CD4-positive, CD25-positive, alpha-beta regulatory T cell (primary cell): ENCODE data around the gene COX10. TPM values are rescaled to one million over a fixed set of nuclear protein-coding genes. Genes with fewer than 3 reads are reported as not detected.
A peak's percentile ranks its signal among the peaks of the same experiment; 100 is the strongest.
"Not testable (repeated sequence)": the region's sequence is repeated elsewhere in the genome, so short reads cannot be mapped to it uniquely, and the experiment has no call there.

Experiments used
- ATAC-seq, 2 donors: fragments of 150-1000 bp; cut with Tn5 transposase; one replicate each; pipeline ENCODE4 v1.10.0; 2021; ENCODE audit warnings: low read depth in 2 of 2, moderate number of reproducible peaks in 2 of 2, moderate library complexity in 1 of 2
- DNase-seq, 3 donors: peaks; one replicate each; pipeline versions ENCODE4 v3.0.0 to v3.0.0-alpha.2; 2012 to 2022; ENCODE audit warnings: mixed read lengths in 1 of 3
- H3K27ac ChIP-seq: one replicate; pipeline ENCODE4 v1.7.0; 2013; ENCODE audit warnings: mild to moderate bottlenecking, low read length; ENCODE audit not compliant: insufficient read depth, poor library complexity, severe bottlenecking
- H3K27me3 ChIP-seq: one replicate; pipeline ENCODE4 v1.7.0; 2013; ENCODE audit warnings: low read length; ENCODE audit not compliant: control insufficient read depth, insufficient read depth
- H3K36me3 ChIP-seq: one replicate; pipeline ENCODE4 v1.7.0; 2013; ENCODE audit warnings: mild to moderate bottlenecking, low read length, moderate library complexity; ENCODE audit not compliant: control insufficient read depth, insufficient read depth
- H3K4me1 ChIP-seq: 2 replicates; pipeline ENCODE4 v1.7.0; 2013; ENCODE audit warnings: mild to moderate bottlenecking, low read length; ENCODE audit not compliant: insufficient read depth, control insufficient read depth, poor library complexity, severe bottlenecking
- H3K4me3 ChIP-seq: one replicate; pipeline ENCODE4 v1.7.0; 2013; ENCODE audit warnings: low read depth, mild to moderate bottlenecking, low read length, moderate library complexity
- H3K9me3 ChIP-seq, 2 experiments: 1 replicate in 1 of 2; 2 replicates in 1 of 2; pipeline ENCODE4 v1.7.0; 2013; ENCODE audit warnings: low read length in 2 of 2, mild to moderate bottlenecking in 1 of 2, moderate library complexity in 1 of 2; ENCODE audit not compliant: control insufficient read depth in 2 of 2
- H3K27ac Mint-ChIP-seq, 3 donors: one replicate each; pipeline ENCODE4 v1.8.0; 2020 to 2022; ENCODE audit warnings: mild to moderate bottlenecking in 3 of 3, mixed read lengths in 3 of 3, moderate library complexity in 2 of 3
- H3K27me3 Mint-ChIP-seq: one replicate; pipeline ENCODE4 v1.8.0; 2022; ENCODE audit warnings: mild to moderate bottlenecking, mixed read lengths
- H3K36me3 Mint-ChIP-seq: one replicate; pipeline ENCODE4 v1.8.0; 2020; ENCODE audit warnings: mixed read lengths
- H3K4me1 Mint-ChIP-seq, 4 donors: one replicate each; pipeline ENCODE4 v1.8.0; 2020 to 2022; ENCODE audit warnings: mixed read lengths in 4 of 4, mild to moderate bottlenecking in 1 of 4
- H3K4me3 Mint-ChIP-seq, 4 donors: one replicate each; pipeline ENCODE4 v1.8.0; 2020 to 2022; ENCODE audit warnings: mild to moderate bottlenecking in 4 of 4, mixed read lengths in 4 of 4, moderate library complexity in 3 of 4
- H3K9me3 Mint-ChIP-seq, 7 donors: one replicate each; pipeline ENCODE4 v1.8.0; 2020 to 2022; ENCODE audit warnings: mixed read lengths in 7 of 7, mild to moderate bottlenecking in 3 of 7, moderate library complexity in 2 of 7
- polyA plus RNA-seq, 4 donors: library from polyadenylated mRNA; unstranded; fragments of 300-500 nt; fragmentation: Illumina TruSeq; gene quantifications; one replicate each; pipeline ENCODE4 v1.2.3, GENCODE V29; 2021
- total RNA-seq: library from RNA; stranded (reverse); gene quantifications from one replicate; pipeline ENCODE4 v1.2.3, GENCODE V29; 2022

The COX10 gene
- total and polyA plus RNA-seq, 5 donors from 2014 or later = 21.6 to 32.5 (median 27.3) TPM

GRCh38 chr17:14192039-14192438 is 122.7 kb downstream of the COX10 start:
- not testable (repeated sequence) for DNase-seq, H3K36me3 Mint-ChIP-seq, H3K9me3 ChIP-seq, H3K36me3 ChIP-seq, H3K4me3 ChIP-seq, H3K27me3 Mint-ChIP-seq, H3K9me3 Mint-ChIP-seq, H3K27me3 ChIP-seq, ATAC-seq
- Mint-ChIP-seq H3K4me3 (peak overlapping the region in 3 of 4 donors; percentile 29 to 64 (median 63)), H3K4me1 (peaks cover 23 to 74% (median 49%) of the 10 kb centered on the region in 4 donors), H3K27ac (peak overlapping the region; percentile 84 to 93 (median 90))
- H3K27ac ChIP-seq = peak overlapping the region; percentile 47
- H3K4me1 ChIP-seq = peaks cover 60% of the 10 kb centered on the region

GRCh38 chr17:14192636-14193344 is 123.5 kb downstream of the COX10 start:
- Histone ChIP-seq H3K4me3 (peak overlapping the region; percentile 51), H3K27ac (peak overlapping the region; percentile 47), H3K4me1 (peaks cover 67% of the 10 kb centered on the region)
- H3K9me3 Mint-ChIP-seq, H3K36me3 Mint-ChIP-seq, H3K9me3 ChIP-seq, H3K36me3 ChIP-seq, H3K27me3 ChIP-seq, H3K27me3 Mint-ChIP-seq: not testable (repeated sequence)
- H3K4me3 Mint-ChIP-seq = peak overlapping the region; percentile 68 to 83 (median 74)
- ATAC-seq (peak; percentile 44 to 51), DNase-seq (peak in 2 of 3 donors; percentile 29 to 47)
- peak overlapping the region; percentile 90 to 96 (median 93) for H3K27ac Mint-ChIP-seq
- peaks cover 27 to 78% (median 55%) of the 10 kb centered on the region in 4 donors for H3K4me1 Mint-ChIP-seq

GRCh38 chr17:14196377-14196997 is 127.2 kb downstream of the COX10 start:
- peak overlapping the region; percentile 91 for H3K27ac ChIP-seq
- peaks cover 6% of the 10 kb centered on the region for H3K36me3 Mint-ChIP-seq

GRCh38 chr17:14197057-14197456 is 127.8 kb downstream of the COX10 start:
- no peaks in the 10 kb centered on the region for H3K27me3 Mint-ChIP-seq

More at GRCh38 chr17:14196377-14196997, 127.2 kb downstream of the COX10 start:
- Histone ChIP-seq H3K4me3 (peak overlapping the region; percentile 82), H3K9me3 (no peaks in the 10 kb centered on the region), H3K36me3 (no peaks in the 10 kb centered on the region), H3K4me1 (peaks cover 88% of the 10 kb centered on the region), H3K27me3 (no peaks in the 10 kb centered on the region)
- peak in 2 of 3 donors; percentile 38 to 82 for DNase-seq
- peak overlapping the region; percentile 80 to 89 (median 84) for H3K4me3 Mint-ChIP-seq
- no peaks in the 10 kb centered on the region for H3K9me3 Mint-ChIP-seq
- H3K4me1 Mint-ChIP-seq = peaks cover 29 to 89% (median 71%) of the 10 kb centered on the region in 4 donors
- no peaks in the 10 kb centered on the region for H3K27me3 Mint-ChIP-seq
- H3K27ac Mint-ChIP-seq = peak overlapping the region; percentile 93 to 99 (median 97)
- ATAC-seq = peak in 1 of 2 donors; percentile 29

DNA sequence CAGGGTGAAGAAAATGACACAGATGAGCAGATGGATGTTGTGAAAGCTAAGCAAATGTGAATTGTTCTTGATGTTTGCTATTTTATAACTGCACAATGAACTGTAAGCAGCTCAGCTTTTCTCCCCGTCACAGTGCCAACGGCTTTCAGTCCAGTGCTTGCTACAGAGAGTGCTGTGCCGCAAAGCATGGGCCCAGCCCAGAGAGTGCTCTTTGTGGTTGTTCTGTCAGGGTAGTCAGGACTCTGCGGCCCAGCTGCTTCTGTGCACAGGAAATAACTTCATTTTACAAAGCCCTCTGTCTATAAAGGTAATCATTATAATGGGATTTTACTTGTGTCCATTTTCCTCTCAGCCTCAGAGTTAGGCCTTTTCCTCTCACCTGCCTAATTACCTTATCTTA is 128.3 kb downstream of the COX10 start:
- Mint-ChIP-seq H3K4me1 (peaks cover 22 to 90% (median 73%) of the 10 kb centered on the region in 4 donors), H3K36me3 (peaks cover 6% of the 10 kb centered on the region), H3K27me3 (no peaks in the 10 kb centered on the region), H3K27ac (peak overlapping the region; percentile 93 to 99 (median 97)), H3K9me3 (no peaks in the 10 kb centered on the region), H3K4me3 (peak overlapping the region; percentile 80 to 89 (median 84))
- peak overlapping the region; percentile 82 for H3K4me3 ChIP-seq
- H3K9me3 ChIP-seq = no peaks in the 10 kb centered on the region
- H3K4me1 ChIP-seq = peaks cover 88% of the 10 kb centered on the region
- DNase-seq (peak in 2 of 3 donors; percentile 52 to 91), ATAC-seq (peak; percentile 33 to 43)
- no peaks in the 10 kb centered on the region for H3K36me3 ChIP-seq
- no peaks in the 10 kb centered on the region for H3K27me3 ChIP-seq
- peak overlapping the region; percentile 91 for H3K27ac ChIP-seq

More at GRCh38 chr17:14197057-14197456, 127.8 kb downstream of the COX10 start:
- ATAC-seq = no peak
- DNase-seq = no peak
- no peaks in the 10 kb centered on the region for H3K36me3 ChIP-seq
- H3K4me3 ChIP-seq = peak overlapping the region; percentile 82
- Mint-ChIP-seq H3K4me1 (peaks cover 27 to 89% (median 73%) of the 10 kb centered on the region in 4 donors), H3K27ac (peak overlapping the region; percentile 93 to 99 (median 97)), H3K36me3 (peaks cover 6% of the 10 kb centered on the region), H3K9me3 (no peaks in the 10 kb centered on the region), H3K4me3 (peak overlapping the region; percentile 80 to 89 (median 84))
- peaks cover 88% of the 10 kb centered on the region for H3K4me1 ChIP-seq
- H3K9me3 ChIP-seq = no peaks in the 10 kb centered on the region
- no peaks in the 10 kb centered on the region for H3K27me3 ChIP-seq
- H3K27ac ChIP-seq = peak overlapping the region; percentile 91

GRCh38 chr17:14198013-14198412 is 128.7 kb downstream of the COX10 start:
- Histone ChIP-seq H3K4me1 (peaks cover 92% of the 10 kb centered on the region), H3K9me3 (no peaks in the 10 kb centered on the region), H3K36me3 (no peaks in the 10 kb centered on the region), H3K4me3 (peak overlapping the region; percentile 82), H3K27ac (peak overlapping the region; percentile 91), H3K27me3 (no peaks in the 10 kb centered on the region)
- DNase-seq (no peak), ATAC-seq (no peak)
- peaks cover 22 to 92% (median 77%) of the 10 kb centered on the region in 4 donors for H3K4me1 Mint-ChIP-seq
- H3K4me3 Mint-ChIP-seq = peak overlapping the region in 3 of 4 donors; percentile 80 to 87 (median 81)
- no peaks in the 10 kb centered on the region for H3K27me3 Mint-ChIP-seq
- H3K9me3 Mint-ChIP-seq = no peaks in the 10 kb centered on the region
- peaks cover 6% of the 10 kb centered on the region for H3K36me3 Mint-ChIP-seq
- peak overlapping the region; percentile 93 to 99 (median 97) for H3K27ac Mint-ChIP-seq

- Mint-ChIP-seq H3K27me3 (no peaks in the 10 kb centered on the region), H3K36me3 (peaks cover 6% of the 10 kb centered on the region), H3K9me3 (no peaks in the 10 kb centered on the region), H3K27ac (peak overlapping the region; percentile 93 to 99 (median 97)), H3K4me3 (peak overlapping the region; percentile 80 to 87 (median 82)), H3K4me1 (peaks cover 27 to 93% (median 79%) of the 10 kb centered on the region in 4 donors)
- Histone ChIP-seq H3K27me3 (no peaks in the 10 kb centered on the region), H3K36me3 (no peaks in the 10 kb centered on the region), H3K9me3 (no peaks in the 10 kb centered on the region), H3K27ac (peak overlapping the region; percentile 91), H3K4me3 (peak overlapping the region; percentile 82), H3K4me1 (peaks cover 98% of the 10 kb centered on the region)
- DNase-seq = no peak
- no peak for ATAC-seq
Observed at GRCh38 chr17:14198575-14198974, 129.3 kb downstream of the COX10 start.
